ENCODE results near the gene RNF224.

RNF224 gene

GRCh38 chr9:137192859-137193258 lies 34.4 kb upstream of the RNF224 start:
- DNase-seq, result no peak

GRCh38 chr9:137193771-137194170 lies 33.5 kb upstream of the RNF224 start:
- DNase-seq, result no peak

- DNase-seq, result no peak
These were observed 32.9 kb upstream of the RNF224 start for GRCh38 chr9:137194388-137194787.

GRCh38 chr9:137194909-137195308 lies 32.4 kb upstream of the RNF224 start:
- DNase-seq, result no peak

- DNase-seq, result no peak
These were observed 31.6 kb upstream of the RNF224 start for GRCh38 chr9:137195525-137196220.

GRCh38 chr9:137198051-137198901 lies 29.0 kb upstream of the RNF224 start:
- no peak for DNase-seq

GRCh38 chr9:137198902-137199283 lies 28.4 kb upstream of the RNF224 start:
- no peak for DNase-seq

GRCh38 chr9:137199411-137200121 lies 27.7 kb upstream of the RNF224 start:
- DNase-seq, result no peak

GRCh38 chr9:137200311-137201204 lies 26.7 kb upstream of the RNF224 start, which contains the start of gene TPRN:
TPRN (minus strand) TSS chr9:137200741; CDS start chr9:137200711, 30 bp downstream.
- DNase-seq, result peak; percentile 96 to 97

GRCh38 chr9:137201205-137201868 lies 26.0 kb upstream of the RNF224 start:
- no peak for DNase-seq

- DNase-seq, result no peak
These were observed 24.3 kb upstream of the RNF224 start for GRCh38 chr9:137202966-137203365.

GRCh38 chr9:137204731-137205125 lies 22.6 kb upstream of the RNF224 start:
- DNase-seq, result no peak

GRCh38 chr9:137205126-137206069 lies 21.9 kb upstream of the RNF224 start, which contains the start of the genes NDOR1 and TMEM203:
NDOR1 (plus strand) TSS chr9:137205700; CDS start chr9:137205778, 78 bp downstream.
TMEM203 (minus strand) TSS chr9:137205648; CDS start chr9:137205414, 234 bp downstream.
- DNase-seq, result peak; percentile 33 to 73

- no peak for DNase-seq
These were observed 20.7 kb upstream of the RNF224 start for GRCh38 chr9:137206602-137207001.

- no peak for DNase-seq
These were observed 15.8 kb upstream of the RNF224 start for GRCh38 chr9:137211532-137211931.

- no peak for DNase-seq
These were observed 14.8 kb upstream of the RNF224 start for GRCh38 chr9:137212520-137212919.

- no peak for DNase-seq
These were observed 13.9 kb upstream of the RNF224 start for GRCh38 chr9:137213160-137214060.

GRCh38 chr9:137214620-137215019 lies 12.7 kb upstream of the RNF224 start:
- no peak for DNase-seq

All from NCI-H446 (cell line).